Gastrocnemius medialis (tissue), 4 donors: ENCODE measurements around the gene TTC14. TPM values are rescaled to one million over a fixed set of nuclear protein-coding genes. Genes with fewer than 3 reads are reported as not detected.
"Not testable (repeated sequence)": the region's sequence is repeated elsewhere in the genome, so short reads cannot be mapped to it uniquely, and the experiment has no call there.

Experiments
- ATAC-seq, 2 donors: fragments of 150-250 bp; one replicate each; pipeline ENCODE4 v1.9.1; 2016
- DNase-seq, 2 donors: peaks; one replicate each; pipeline ENCODE4 v3.0.0-alpha.2; 2019
- H3K27ac ChIP-seq, 4 donors: fragments of 200-600 bp; sonication (generic); 1 replicate in 1 of 4; 2 replicates in 3 of 4; pipeline ENCODE4 v1.5.1; 2016 to 2018; ENCODE audit warnings: mild to moderate bottlenecking in 2 of 4, moderate library complexity in 1 of 4
- H3K27me3 ChIP-seq, 3 donors: fragments of 200-600 bp; sonication (generic) in 2 of 3; 1 replicate in 1 of 3; 2 replicates in 2 of 3; pipeline versions ENCODE4 v1.5.1 to v1.6.0; 2016 to 2019; ENCODE audit warnings: mild to moderate bottlenecking in 1 of 3, moderate library complexity in 1 of 3
- H3K36me3 ChIP-seq, 2 donors: fragments of 200-600 bp; sonication (generic) in 1 of 2; one replicate each; pipeline ENCODE4 v1.5.1; 2017 to 2018
- H3K4me1 ChIP-seq, 2 donors: fragments of 200-600 bp; sonication (generic) in 1 of 2; one replicate each; pipeline ENCODE4 v1.5.1; 2016 to 2017; ENCODE audit warnings: mild to moderate bottlenecking in 2 of 2
- H3K4me3 ChIP-seq, 4 donors: fragments of 200-600 bp; sonication (generic) in 3 of 4; 1 replicate in 1 of 4; 2 replicates in 3 of 4; pipeline ENCODE4 v1.5.1; 2016 to 2019; ENCODE audit warnings: mild to moderate bottlenecking in 2 of 4
- H3K9me3 ChIP-seq, 3 donors: fragments of 200-600 bp; sonication (generic) in 2 of 3; 1 replicate in 1 of 3; 2 replicates in 2 of 3; pipeline ENCODE4 v1.5.1; 2016 to 2019
- POLR2A ChIP-seq, 2 donors: fragments of 450-650 bp; IDR thresholded peaks; one replicate each; pipeline ENCODE4 v1.6.1; 2017; ENCODE audit warnings: antibody characterized with exemption in 2 of 2, mild to moderate bottlenecking in 2 of 2, moderate library complexity in 2 of 2
- in situ Hi-C, 4 donors: fragments of 200-750 bp; cut with MboI; loops; one replicate each; pipeline versions ENCODE4 v1.15.0 to v1.8.0; 2017; ENCODE audit warnings: low sequenced_read_pairs in 4 of 4
- intact Hi-C: fragments of 100-400 bp; cut with DNase I; formaldehyde crosslinking; loops from one replicate; pipeline ENCODE4 v1.15.1; 2023; ENCODE audit warnings: low total_unique reads
- total RNA-seq, 4 donors: library from RNA; depleted of rRNA; stranded (reverse); fragments of >200 nt; gene quantifications; one replicate each; pipeline versions ENCODE4 v1.1.0 to v1.2.3, GENCODE V29; 2016
- TF ChIP-seq, protein P1 (sequence below), 5 experiments: fragments of 450-650 bp in 3 of 5; fragments of 200-600 bp in 2 of 5; sonication (generic) in 2 of 5; IDR thresholded peaks in 4 of 5; conservative IDR thresholded peaks in 1 of 5; 1 replicate in 4 of 5; 2 replicates in 1 of 5; pipeline ENCODE4 v1.5.1; 2016 to 2019; ENCODE audit warnings: antibody characterized with exemption in 5 of 5, mild to moderate bottlenecking in 3 of 5, moderate library complexity in 3 of 5

TTC14 gene
- total RNA-seq, 4 donors from 2014 or later = 5.3 to 14.0 (median 8.8) TPM

DNA sequence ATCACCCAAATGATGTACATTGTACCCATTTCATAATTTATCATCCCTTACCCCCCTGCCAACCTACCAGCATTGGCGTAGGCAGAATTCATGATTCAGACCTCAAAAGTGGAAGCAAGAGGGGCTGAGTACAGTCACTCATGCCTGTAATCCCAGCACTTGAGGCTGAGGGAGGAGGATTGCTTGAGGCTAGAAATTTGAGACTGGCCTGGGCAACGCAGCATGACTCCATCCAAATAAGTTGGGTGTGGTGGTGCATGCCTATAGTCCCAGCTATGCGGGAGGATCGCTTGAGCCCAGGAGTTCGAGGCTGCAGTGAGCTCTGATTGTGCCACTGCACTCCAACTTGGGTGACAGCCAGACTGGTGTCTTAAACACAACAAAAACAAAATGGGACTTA, 10.4 kb downstream of the TTC14 start:
- H3K36me3 ChIP-seq = peaks cover 8 to 59% of the 10 kb centered on the region in 2 donors
- no peak for ATAC-seq
- no peak for DNase-seq
- in situ Hi-C loops = no loop called here
- H3K4me1 ChIP-seq = no peaks in the 10 kb centered on the region
- H3K27ac ChIP-seq = no peak overlapping the region
- H3K27me3 ChIP-seq = no peaks in the 10 kb centered on the region
- TF ChIP-seq, protein P1, sequence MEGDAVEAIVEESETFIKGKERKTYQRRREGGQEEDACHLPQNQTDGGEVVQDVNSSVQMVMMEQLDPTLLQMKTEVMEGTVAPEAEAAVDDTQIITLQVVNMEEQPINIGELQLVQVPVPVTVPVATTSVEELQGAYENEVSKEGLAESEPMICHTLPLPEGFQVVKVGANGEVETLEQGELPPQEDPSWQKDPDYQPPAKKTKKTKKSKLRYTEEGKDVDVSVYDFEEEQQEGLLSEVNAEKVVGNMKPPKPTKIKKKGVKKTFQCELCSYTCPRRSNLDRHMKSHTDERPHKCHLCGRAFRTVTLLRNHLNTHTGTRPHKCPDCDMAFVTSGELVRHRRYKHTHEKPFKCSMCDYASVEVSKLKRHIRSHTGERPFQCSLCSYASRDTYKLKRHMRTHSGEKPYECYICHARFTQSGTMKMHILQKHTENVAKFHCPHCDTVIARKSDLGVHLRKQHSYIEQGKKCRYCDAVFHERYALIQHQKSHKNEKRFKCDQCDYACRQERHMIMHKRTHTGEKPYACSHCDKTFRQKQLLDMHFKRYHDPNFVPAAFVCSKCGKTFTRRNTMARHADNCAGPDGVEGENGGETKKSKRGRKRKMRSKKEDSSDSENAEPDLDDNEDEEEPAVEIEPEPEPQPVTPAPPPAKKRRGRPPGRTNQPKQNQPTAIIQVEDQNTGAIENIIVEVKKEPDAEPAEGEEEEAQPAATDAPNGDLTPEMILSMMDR (IDR thresholded peaks at IDR 0.05 in 4 of 5, conservative IDR thresholded peaks at IDR 0.05 in 1 of 5) = no peak
- TF ChIP-seq POLR2A (IDR thresholded peaks at IDR 0.05) = no peak
- no peak overlapping the region for H3K4me3 ChIP-seq
- intact Hi-C loops = no loop called here
- H3K9me3 ChIP-seq = no peaks in the 10 kb centered on the region

DNA sequence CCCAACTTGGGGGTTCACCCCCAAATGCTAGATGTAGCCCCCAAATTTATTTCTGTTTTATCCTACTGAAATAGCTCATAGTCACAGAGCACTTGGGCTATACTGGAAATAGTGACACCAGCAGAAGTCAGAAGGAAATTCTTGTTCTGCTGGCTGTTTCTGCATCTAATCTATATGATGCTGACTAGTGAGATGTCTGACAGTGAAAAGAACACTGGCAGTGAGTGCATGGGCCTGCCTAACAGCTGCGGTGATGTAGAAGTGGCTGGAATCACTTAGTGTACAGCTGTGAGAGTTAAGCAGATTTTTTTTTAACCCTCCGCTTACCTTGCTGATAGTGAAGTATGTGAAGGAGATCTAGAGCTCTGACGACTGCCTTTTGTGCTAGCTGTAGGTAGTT, 14.0 kb downstream of the TTC14 start:
- no peak overlapping the region for H3K27ac ChIP-seq
- peaks cover 0 to 23% of the 10 kb centered on the region in 2 donors for H3K36me3 ChIP-seq
- intact Hi-C loops = no loop called here
- H3K27me3 ChIP-seq = no peaks in the 10 kb centered on the region
- no peak overlapping the region for H3K4me3 ChIP-seq
- H3K4me1 ChIP-seq = no peaks in the 10 kb centered on the region
- TF ChIP-seq, protein P1 (IDR thresholded peaks at IDR 0.05 in 4 of 5, conservative IDR thresholded peaks at IDR 0.05 in 1 of 5) = no peak
- no peaks in the 10 kb centered on the region for H3K9me3 ChIP-seq
- DNase-seq (no peak), ATAC-seq (no peak)
- in situ Hi-C loops = no loop called here

DNA sequence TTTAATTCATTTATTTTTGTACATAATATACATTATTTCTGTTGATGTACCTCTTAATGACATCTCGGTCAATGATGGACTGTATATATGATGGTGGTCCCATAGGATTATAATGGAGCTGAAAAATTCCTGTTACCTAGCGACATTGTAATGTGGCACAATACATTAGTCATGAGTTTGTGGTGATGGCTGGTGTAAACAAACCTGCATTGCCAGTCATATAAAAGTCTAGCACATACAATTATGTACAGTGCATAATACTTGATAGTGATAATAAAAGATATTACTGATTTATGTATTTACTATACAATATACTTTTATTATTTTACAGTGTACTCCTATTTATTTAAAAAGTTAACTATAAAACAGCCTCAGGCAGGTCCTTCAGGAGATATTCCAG, 15.1 kb downstream of the TTC14 start:
- Histone ChIP-seq H3K27ac (no peak overlapping the region), H3K4me3 (no peak overlapping the region), H3K9me3 (no peaks in the 10 kb centered on the region), H3K36me3 (peaks cover 0 to 12% of the 10 kb centered on the region in 2 donors), H3K4me1 (no peaks in the 10 kb centered on the region), H3K27me3 (no peaks in the 10 kb centered on the region)
- DNase-seq = no peak
- TF ChIP-seq POLR2A (IDR thresholded peaks at IDR 0.05) = no peak
- TF ChIP-seq, protein P1 (IDR thresholded peaks at IDR 0.05 in 4 of 5, conservative IDR thresholded peaks at IDR 0.05 in 1 of 5) = no peak
- no peak for ATAC-seq
- in situ Hi-C loops = no loop called here
- intact Hi-C loops = no loop called here

DNA sequence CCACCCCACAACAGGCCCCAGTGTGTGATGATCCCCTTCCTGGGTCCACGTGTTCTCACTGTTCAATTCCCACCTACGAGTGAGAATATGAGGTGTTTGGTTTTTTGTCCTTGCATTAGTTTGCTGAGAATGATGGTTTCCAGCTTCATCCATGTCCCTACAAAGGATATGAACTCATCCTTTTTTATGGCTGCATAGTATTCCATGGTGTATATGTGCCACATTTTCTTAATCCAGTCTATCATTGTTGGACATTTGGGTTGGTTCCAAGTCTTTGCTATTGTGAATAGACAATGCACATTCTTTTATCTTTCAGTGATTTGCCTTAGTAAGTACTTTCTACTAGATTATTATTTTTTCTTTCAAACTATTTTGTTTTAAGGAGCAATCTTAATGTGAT, 16.6 kb downstream of the TTC14 start:
- in situ Hi-C loops, H3K4me3 ChIP-seq, H3K27me3 ChIP-seq, H3K27ac ChIP-seq, ATAC-seq, intact Hi-C loops, H3K36me3 ChIP-seq, DNase-seq, H3K9me3 ChIP-seq, H3K4me1 ChIP-seq: not testable (repeated sequence)

DNA sequence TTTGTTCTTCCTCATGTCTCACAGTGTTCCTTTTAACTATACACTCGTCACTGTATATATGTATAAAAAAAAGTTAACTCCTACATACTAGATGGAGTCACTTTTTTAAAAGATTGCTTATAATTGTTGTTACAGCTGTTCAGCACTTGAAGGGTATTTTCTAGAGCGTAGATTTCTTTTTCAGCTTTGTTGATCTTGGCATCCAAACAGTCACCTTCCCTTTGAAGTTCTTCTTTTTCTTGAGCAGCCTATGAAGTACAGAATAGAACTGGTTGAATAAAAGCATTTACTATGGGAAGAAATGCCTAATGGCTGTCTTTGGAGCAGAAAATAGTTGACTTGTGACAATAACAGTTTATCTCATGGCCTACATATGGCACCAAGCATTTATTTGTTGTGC, 17.8 kb downstream of the TTC14 start:
- intact Hi-C loops = no loop called here
- Histone ChIP-seq H3K27me3 (no peaks in the 10 kb centered on the region), H3K36me3 (no peaks in the 10 kb centered on the region), H3K4me1 (no peaks in the 10 kb centered on the region), H3K4me3 (no peak overlapping the region), H3K9me3 (no peaks in the 10 kb centered on the region), H3K27ac (no peak overlapping the region)
- no peak for ATAC-seq
- in situ Hi-C loops = no loop called here
- TF ChIP-seq, protein P1 (IDR thresholded peaks at IDR 0.05 in 4 of 5, conservative IDR thresholded peaks at IDR 0.05 in 1 of 5) = no peak
- no peak for TF ChIP-seq POLR2A (IDR thresholded peaks at IDR 0.05)
- DNase-seq = no peak
